Cardiac muscle cell (in vitro differentiated cells and primary cell): ENCODE results near the gene C19orf47. TPM values are rescaled to one million over a fixed set of nuclear protein-coding genes. Genes with fewer than 3 reads are reported as not detected.
"Not testable (repeated sequence)": the region's sequence is repeated elsewhere in the genome, so short reads cannot be mapped to it uniquely, and the experiment has no call there.

Experiments used
- DNase-seq, 2 donors: peaks; one replicate each; pipeline versions ENCODE4 v3.0.0 to v3.0.0-alpha.2; 2010 to 2017; ENCODE audit warnings: low read depth in 1 of 2, low spot score in 1 of 2
- H3K27ac ChIP-seq: fragments of 200-600 bp; sonication (generic); 2 replicates; pipeline ENCODE4 v1.5.1; 2016
- H3K27me3 ChIP-seq: fragments of 200-600 bp; sonication (generic); 2 replicates; pipeline ENCODE4 v1.6.0; 2016; ENCODE audit warnings: control low read depth
- H3K36me3 ChIP-seq: fragments of 200-600 bp; sonication (generic); 2 replicates; pipeline ENCODE4 v1.5.1; 2016; ENCODE audit warnings: control low read depth
- H3K4me1 ChIP-seq: fragments of 200-600 bp; sonication (generic); 2 replicates; pipeline ENCODE4 v1.8.1; 2017; ENCODE audit warnings: low read depth, mild to moderate bottlenecking, mixed run types
- H3K4me3 ChIP-seq: fragments of 200-600 bp; sonication (generic); 2 replicates; pipeline ENCODE4 v1.5.1; 2016; ENCODE audit warnings: mild to moderate bottlenecking
- H3K9me3 ChIP-seq: fragments of 200-600 bp; sonication (generic); 2 replicates; pipeline ENCODE4 v1.5.1; 2017; ENCODE audit warnings: low read depth, mild to moderate bottlenecking, control low read depth
- polyA plus RNA-seq: library from polyadenylated mRNA; unstranded; fragments of >200 nt; fragmentation: Nextera tagmentation; extraction: Ambion mirVana; gene quantifications from 2 replicates; pipeline ENCODE4 v1.2.1, GENCODE V29; 2016
- total RNA-seq: library from RNA; depleted of rRNA; stranded (reverse); fragments of >200 nt; gene quantifications from 2 replicates; pipeline ENCODE4 v1.2.3, GENCODE V29; 2016
- TF ChIP-seq, protein P1 (sequence below): IDR thresholded peaks from 2 replicates; pipeline ENCODE4 v1.5.1; 2012; ENCODE audit warnings: low read depth, mild to moderate bottlenecking, low read length

C19orf47 gene
- total and polyA plus RNA-seq, 2 experiments from 2014 or later: 16.4 to 20.3 TPM

DNA sequence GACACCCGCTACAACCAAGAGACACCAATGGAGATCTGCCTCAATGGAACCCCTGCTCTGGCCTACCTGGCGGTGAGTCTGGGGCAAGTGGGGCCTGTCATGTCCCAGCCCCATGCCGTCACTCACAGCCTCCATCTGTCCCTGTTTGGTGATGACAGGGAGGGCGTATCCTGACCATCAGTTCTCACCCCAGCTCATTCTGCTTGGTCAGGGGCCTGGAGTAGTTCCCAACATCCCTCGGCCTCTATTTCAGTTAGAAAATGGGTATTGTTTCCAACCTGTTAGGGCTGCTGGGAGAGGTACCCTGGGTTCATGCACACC, 23.6 kb upstream of the C19orf47 start:
- H3K36me3 ChIP-seq: peaks cover 63% of the 10 kb centered on the region
- DNase-seq: no peak
- peaks cover 8% of the 10 kb centered on the region for H3K4me1 ChIP-seq
- H3K9me3 ChIP-seq: no peaks in the 10 kb centered on the region
- no peaks in the 10 kb centered on the region for H3K27me3 ChIP-seq
- H3K27ac ChIP-seq: no peak overlapping the region
- TF ChIP-seq, protein P1, sequence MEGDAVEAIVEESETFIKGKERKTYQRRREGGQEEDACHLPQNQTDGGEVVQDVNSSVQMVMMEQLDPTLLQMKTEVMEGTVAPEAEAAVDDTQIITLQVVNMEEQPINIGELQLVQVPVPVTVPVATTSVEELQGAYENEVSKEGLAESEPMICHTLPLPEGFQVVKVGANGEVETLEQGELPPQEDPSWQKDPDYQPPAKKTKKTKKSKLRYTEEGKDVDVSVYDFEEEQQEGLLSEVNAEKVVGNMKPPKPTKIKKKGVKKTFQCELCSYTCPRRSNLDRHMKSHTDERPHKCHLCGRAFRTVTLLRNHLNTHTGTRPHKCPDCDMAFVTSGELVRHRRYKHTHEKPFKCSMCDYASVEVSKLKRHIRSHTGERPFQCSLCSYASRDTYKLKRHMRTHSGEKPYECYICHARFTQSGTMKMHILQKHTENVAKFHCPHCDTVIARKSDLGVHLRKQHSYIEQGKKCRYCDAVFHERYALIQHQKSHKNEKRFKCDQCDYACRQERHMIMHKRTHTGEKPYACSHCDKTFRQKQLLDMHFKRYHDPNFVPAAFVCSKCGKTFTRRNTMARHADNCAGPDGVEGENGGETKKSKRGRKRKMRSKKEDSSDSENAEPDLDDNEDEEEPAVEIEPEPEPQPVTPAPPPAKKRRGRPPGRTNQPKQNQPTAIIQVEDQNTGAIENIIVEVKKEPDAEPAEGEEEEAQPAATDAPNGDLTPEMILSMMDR: no peak
- H3K4me3 ChIP-seq: no peak overlapping the region

DNA sequence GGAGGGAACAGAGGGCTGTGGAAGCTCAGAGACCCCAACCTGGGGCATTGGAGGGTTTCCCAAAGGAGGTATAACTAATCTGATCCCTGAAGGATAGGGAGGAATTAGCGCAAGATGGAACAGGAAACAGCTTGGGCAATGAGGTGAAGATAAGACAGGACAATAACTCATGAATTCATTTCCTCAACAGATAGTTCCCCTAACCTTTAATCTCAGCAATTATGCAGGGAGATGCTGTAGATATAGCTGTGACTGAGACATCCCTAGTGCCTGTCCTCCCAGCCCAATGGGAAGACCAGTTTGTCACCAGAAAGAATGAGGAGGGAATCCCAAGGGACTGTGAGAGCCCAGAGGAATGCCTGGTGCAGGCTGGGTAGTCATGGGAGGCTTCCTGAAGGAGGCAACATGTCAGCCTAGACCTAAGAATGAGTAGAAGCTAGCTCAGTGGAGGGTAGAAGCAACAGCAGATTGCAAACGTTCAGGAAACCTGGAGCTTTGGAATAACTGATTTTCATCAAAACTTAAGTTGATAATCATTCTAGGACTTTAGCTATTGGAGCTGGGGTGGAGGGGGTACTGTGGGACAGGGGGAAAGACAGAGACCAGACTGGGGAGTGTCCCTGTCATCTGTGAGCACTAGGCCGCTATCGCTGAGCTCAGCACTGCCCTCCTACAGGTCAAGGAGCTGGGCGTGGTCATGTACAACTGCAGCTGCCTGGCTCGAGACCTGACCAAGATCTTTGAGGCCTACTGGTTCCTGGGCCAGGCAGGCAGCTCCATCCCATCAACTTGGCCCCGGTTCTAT, 23.0 kb upstream of the C19orf47 start:
- Histone ChIP-seq H3K4me1 (peaks cover 13% of the 10 kb centered on the region), H3K9me3 (no peaks in the 10 kb centered on the region), H3K27me3 (no peaks in the 10 kb centered on the region), H3K27ac (no peak overlapping the region), H3K36me3 (peaks cover 63% of the 10 kb centered on the region), H3K4me3 (no peak overlapping the region)
- no peak for DNase-seq
- TF ChIP-seq, protein P1: no peak

DNA sequence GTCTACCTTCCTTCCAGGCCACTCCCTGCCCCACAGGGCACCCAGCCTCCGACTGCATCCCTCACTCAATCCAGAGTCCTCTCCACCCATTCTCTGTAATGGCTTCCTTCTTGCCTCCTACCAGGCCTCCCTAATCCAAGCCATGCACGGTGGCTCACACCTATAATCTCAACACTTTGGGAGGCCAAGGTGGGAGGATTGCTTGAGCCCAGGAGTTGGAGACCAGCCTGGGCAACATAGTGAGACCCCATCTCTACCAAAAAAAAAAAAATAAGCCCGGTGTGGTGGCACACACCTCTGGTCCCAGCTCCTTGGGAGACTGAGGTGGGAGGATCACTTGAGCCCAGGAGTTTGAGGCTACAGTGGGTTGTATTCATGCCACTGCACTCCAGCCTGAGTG, 22.1 kb upstream of the C19orf47 start:
- not testable (repeated sequence) for H3K27ac ChIP-seq, DNase-seq, H3K27me3 ChIP-seq, H3K9me3 ChIP-seq, H3K4me3 ChIP-seq
- Histone ChIP-seq H3K4me1 (peaks cover 14% of the 10 kb centered on the region), H3K36me3 (peaks cover 63% of the 10 kb centered on the region)

DNA sequence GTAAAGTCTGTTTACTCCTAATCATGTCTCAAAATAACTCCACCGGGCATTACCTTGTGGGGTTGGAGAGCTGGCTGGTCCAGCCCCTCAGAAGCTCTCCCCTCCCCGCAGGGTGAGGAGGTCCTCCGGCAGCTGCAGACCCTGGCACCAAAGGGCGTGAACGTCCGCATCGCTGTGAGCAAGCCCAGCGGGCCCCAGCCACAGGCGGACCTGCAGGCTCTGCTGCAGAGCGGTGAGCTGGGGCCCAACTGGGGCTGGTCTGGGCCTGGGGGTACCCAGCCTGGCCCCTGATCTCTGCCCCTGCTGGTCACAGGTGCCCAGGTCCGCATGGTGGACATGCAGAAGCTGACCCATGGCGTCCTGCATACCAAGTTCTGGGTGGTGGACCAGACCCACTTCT, 21.6 kb upstream of the C19orf47 start:
- peaks cover 18% of the 10 kb centered on the region for H3K4me1 ChIP-seq
- TF ChIP-seq, protein P1: no peak
- peaks cover 59% of the 10 kb centered on the region for H3K36me3 ChIP-seq
- H3K9me3 ChIP-seq: no peaks in the 10 kb centered on the region
- DNase-seq: no peak
- no peak overlapping the region for H3K4me3 ChIP-seq
- no peaks in the 10 kb centered on the region for H3K27me3 ChIP-seq
- no peak overlapping the region for H3K27ac ChIP-seq

DNA sequence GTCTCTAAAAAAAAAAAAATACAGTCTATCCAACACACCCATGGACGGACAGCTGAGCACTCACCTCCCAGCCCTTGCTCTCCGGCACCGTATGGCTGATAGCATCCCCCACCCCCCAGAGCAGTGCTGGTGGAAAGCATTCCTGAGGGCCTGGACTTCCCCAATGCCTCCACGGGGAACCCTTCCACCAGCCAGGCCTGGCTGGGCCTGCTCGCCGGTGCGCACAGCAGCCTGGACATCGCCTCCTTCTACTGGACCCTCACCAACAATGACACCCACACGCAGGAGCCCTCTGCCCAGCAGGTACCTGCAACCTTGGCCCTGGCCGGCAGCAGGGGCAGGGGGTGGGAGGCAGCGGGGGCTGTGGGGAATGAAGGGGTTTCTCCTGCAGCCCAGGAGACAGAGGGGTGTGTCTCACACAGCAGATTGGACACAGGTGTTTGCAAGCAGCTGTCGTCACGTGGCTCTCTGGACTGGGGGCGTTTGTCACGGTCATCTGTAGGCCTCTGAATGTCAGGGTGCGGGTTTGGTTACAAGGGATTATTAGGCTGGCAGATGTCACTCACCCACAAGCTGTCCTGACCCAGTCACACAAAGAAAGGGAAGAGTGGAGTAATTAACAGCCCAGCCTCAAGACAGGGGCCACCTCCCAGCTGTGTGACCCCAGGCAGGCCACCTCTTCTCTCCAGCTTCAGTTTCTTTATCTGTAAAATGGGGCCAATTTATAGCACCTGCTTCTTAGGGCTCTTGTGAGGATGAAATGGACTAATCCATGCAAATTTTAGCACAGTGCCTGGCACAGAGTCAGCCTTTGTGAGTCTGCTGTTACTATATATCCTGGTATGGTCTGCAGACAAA, 19.6 kb upstream of the C19orf47 start:
- Histone ChIP-seq H3K27ac (peak overlapping the region; percentile 89), H3K36me3 (peaks cover 45% of the 10 kb centered on the region), H3K4me1 (peaks cover 18% of the 10 kb centered on the region), H3K9me3 (no peaks in the 10 kb centered on the region), H3K27me3 (no peaks in the 10 kb centered on the region), H3K4me3 (no peak overlapping the region)
- TF ChIP-seq, protein P1: no peak
- peak in 1 of 2 donors; percentile 20 for DNase-seq
